GM10266 (cell line): ENCODE results near the gene STK32C.

ENCODE experiments used
- DNase-seq: peaks from one replicate; pipeline ENCODE4 v3.0.0; 2012; ENCODE audit errors: extremely low spot score
- CTCF ChIP-seq: IDR thresholded peaks from 2 replicates; pipeline ENCODE4 v1.5.1; 2012; ENCODE audit warnings: mild to moderate bottlenecking, low read depth; ENCODE audit not compliant: control insufficient read depth, insufficient read depth; ENCODE audit errors: missing control alignments

The STK32C gene

GRCh38 chr10:132309471-132309865, 1.7 kb upstream of the STK32C start:
- TF ChIP-seq CTCF, result no peak

GRCh38 chr10:132308587-132309470, 1.1 kb upstream of the STK32C start:
- no peak for TF ChIP-seq CTCF
- DNase-seq, result no peak

More at GRCh38 chr10:132309471-132309865, 1.7 kb upstream of the STK32C start:
- DNase-seq, result no peak

GRCh38 chr10:132306864-132307751, 642 bp downstream of the STK32C start:
- DNase-seq, result no peak
- TF ChIP-seq CTCF, result no peak

GRCh38 chr10:132306343-132306685, 1.4 kb downstream of the STK32C start:
- no peak for TF ChIP-seq CTCF

GRCh38 chr10:132305654-132306342, 2.0 kb downstream of the STK32C start:
- DNase-seq, result no peak
- no peak for TF ChIP-seq CTCF

More at GRCh38 chr10:132306343-132306685, 1.4 kb downstream of the STK32C start:
- no peak for DNase-seq

GRCh38 chr10:132304756-132305509, 2.8 kb downstream of the STK32C start:
- TF ChIP-seq CTCF, result no peak

More at GRCh38 chr10:132304756-132305509, 2.8 kb downstream of the STK32C start:
- DNase-seq, result no peak
